Measurements from ENCODE around the gene ESD.

DNA sequence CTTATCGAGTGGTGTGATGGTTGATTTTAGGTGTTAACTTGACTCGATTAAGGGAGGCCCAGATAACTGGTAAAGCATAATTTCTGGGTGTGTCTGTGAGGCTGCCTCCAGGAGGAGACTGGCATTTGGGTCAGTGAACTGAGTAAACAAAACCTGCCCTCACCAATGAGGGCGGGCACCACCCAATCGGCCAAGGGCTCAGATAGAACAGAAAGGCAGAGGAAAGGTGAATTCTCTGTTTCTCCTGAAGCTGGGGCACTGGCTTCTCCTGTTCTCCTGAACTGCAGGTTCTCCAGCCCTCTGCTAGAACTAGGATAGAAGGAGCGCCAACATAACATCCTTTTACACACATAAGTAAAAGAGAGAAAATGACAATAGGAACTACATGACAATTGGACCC lies 35.1 kb downstream of the ESD start:
- TF ChIP-seq, protein P1, sequence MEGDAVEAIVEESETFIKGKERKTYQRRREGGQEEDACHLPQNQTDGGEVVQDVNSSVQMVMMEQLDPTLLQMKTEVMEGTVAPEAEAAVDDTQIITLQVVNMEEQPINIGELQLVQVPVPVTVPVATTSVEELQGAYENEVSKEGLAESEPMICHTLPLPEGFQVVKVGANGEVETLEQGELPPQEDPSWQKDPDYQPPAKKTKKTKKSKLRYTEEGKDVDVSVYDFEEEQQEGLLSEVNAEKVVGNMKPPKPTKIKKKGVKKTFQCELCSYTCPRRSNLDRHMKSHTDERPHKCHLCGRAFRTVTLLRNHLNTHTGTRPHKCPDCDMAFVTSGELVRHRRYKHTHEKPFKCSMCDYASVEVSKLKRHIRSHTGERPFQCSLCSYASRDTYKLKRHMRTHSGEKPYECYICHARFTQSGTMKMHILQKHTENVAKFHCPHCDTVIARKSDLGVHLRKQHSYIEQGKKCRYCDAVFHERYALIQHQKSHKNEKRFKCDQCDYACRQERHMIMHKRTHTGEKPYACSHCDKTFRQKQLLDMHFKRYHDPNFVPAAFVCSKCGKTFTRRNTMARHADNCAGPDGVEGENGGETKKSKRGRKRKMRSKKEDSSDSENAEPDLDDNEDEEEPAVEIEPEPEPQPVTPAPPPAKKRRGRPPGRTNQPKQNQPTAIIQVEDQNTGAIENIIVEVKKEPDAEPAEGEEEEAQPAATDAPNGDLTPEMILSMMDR (IDR thresholded peaks at IDR 0.05), result no peak
- TF ChIP-seq POLR2A (IDR thresholded peaks at IDR 0.05), result no peak
